Measurements from ENCODE around the gene FREY1. TPM values are rescaled to one million over a fixed set of nuclear protein-coding genes. Genes with fewer than 3 reads are reported as not detected.

FREY1 gene
- not detected for polyA plus RNA-seq (2012; ENCODE audit: missing spikeins)

GRCh38 chr11:45906965-45907611 is at the start of gene FREY1:
Gene FREY1, minus strand, starts transcription at chr11:45907271. Its CDS starts 26 bp downstream, at chr11:45907245.
- TF ChIP-seq POLR2AphosphoS5 (IDR thresholded peaks at IDR 0.05; ENCODE audit: low read depth, low read length) (no peak), POLR2A (IDR thresholded peaks at IDR 0.05; ENCODE audit: low read depth, low read length) (peak; percentile 10; the same call in 1 of the 2 replicates), TAF1 (IDR thresholded peaks at IDR 0.05; ENCODE audit: borderline replicate concordance, low read depth, low read length) (no peak)
- FAIRE-seq (no peak), DNase-seq (ENCODE audit: insufficient read length) (no peak)

- DNase-seq (ENCODE audit: insufficient read length) (no peak), FAIRE-seq (no peak)
- TF ChIP-seq TAF1 (IDR thresholded peaks at IDR 0.05; ENCODE audit: borderline replicate concordance, low read depth, low read length) = no peak
Observed at GRCh38 chr11:45949992-45950407, 42.9 kb upstream of the FREY1 start.

- DNase-seq (ENCODE audit: insufficient read length) = no peak
- no peak for FAIRE-seq
- TF ChIP-seq TAF1 (IDR thresholded peaks at IDR 0.05; ENCODE audit: borderline replicate concordance, low read depth, low read length) (no peak), POLR2AphosphoS5 (IDR thresholded peaks at IDR 0.05; ENCODE audit: low read depth, low read length) (no peak), POLR2A (IDR thresholded peaks at IDR 0.05; ENCODE audit: low read depth, low read length) (no peak)
Observed at GRCh38 chr11:45948356-45948755, 41.3 kb upstream of the FREY1 start.

GRCh38 chr11:45947885-45948284 is 40.8 kb upstream of the FREY1 start:
- TF ChIP-seq POLR2A (IDR thresholded peaks at IDR 0.05; ENCODE audit: low read depth, low read length) (no peak), TAF1 (IDR thresholded peaks at IDR 0.05; ENCODE audit: borderline replicate concordance, low read depth, low read length) (no peak), POLR2AphosphoS5 (IDR thresholded peaks at IDR 0.05; ENCODE audit: low read depth, low read length) (no peak)
- DNase-seq (ENCODE audit: insufficient read length) (no peak), FAIRE-seq (no peak)

GRCh38 chr11:45945397-45945999 is 38.4 kb upstream of the FREY1 start:
- FAIRE-seq (no peak), DNase-seq (ENCODE audit: insufficient read length) (no peak)
- TF ChIP-seq TAF1 (IDR thresholded peaks at IDR 0.05; ENCODE audit: borderline replicate concordance, low read depth, low read length) = no peak
- TF ChIP-seq POLR2AphosphoS5 (IDR thresholded peaks at IDR 0.05; ENCODE audit: low read depth, low read length) = no peak
- no peak for TF ChIP-seq POLR2A (IDR thresholded peaks at IDR 0.05; ENCODE audit: low read depth, low read length)

- DNase-seq (ENCODE audit: insufficient read length) (no peak), FAIRE-seq (no peak)
- TF ChIP-seq POLR2A (IDR thresholded peaks at IDR 0.05; ENCODE audit: low read depth, low read length) (no peak), POLR2AphosphoS5 (IDR thresholded peaks at IDR 0.05; ENCODE audit: low read depth, low read length) (no peak), TAF1 (IDR thresholded peaks at IDR 0.05; ENCODE audit: borderline replicate concordance, low read depth, low read length) (no peak)
Observed at GRCh38 chr11:45942381-45942780, 35.3 kb upstream of the FREY1 start.

GRCh38 chr11:45941285-45941684 is 34.2 kb upstream of the FREY1 start:
- no peak for DNase-seq (ENCODE audit: insufficient read length)
- FAIRE-seq = peak; percentile 60
- TF ChIP-seq POLR2A (IDR thresholded peaks at IDR 0.05; ENCODE audit: low read depth, low read length) (no peak), POLR2AphosphoS5 (IDR thresholded peaks at IDR 0.05; ENCODE audit: low read depth, low read length) (no peak), TAF1 (IDR thresholded peaks at IDR 0.05; ENCODE audit: borderline replicate concordance, low read depth, low read length) (no peak)

GRCh38 chr11:45939836-45940235 is 32.8 kb upstream of the FREY1 start:
- FAIRE-seq (no peak), DNase-seq (ENCODE audit: insufficient read length) (no peak)
- TF ChIP-seq POLR2AphosphoS5 (IDR thresholded peaks at IDR 0.05; ENCODE audit: low read depth, low read length) (no peak), TAF1 (IDR thresholded peaks at IDR 0.05; ENCODE audit: borderline replicate concordance, low read depth, low read length) (no peak), POLR2A (IDR thresholded peaks at IDR 0.05; ENCODE audit: low read depth, low read length) (no peak)

- FAIRE-seq = no peak
- TF ChIP-seq TAF1 (IDR thresholded peaks at IDR 0.05; ENCODE audit: borderline replicate concordance, low read depth, low read length) = no peak
- TF ChIP-seq POLR2AphosphoS5 (IDR thresholded peaks at IDR 0.05; ENCODE audit: low read depth, low read length) = no peak
- no peak for TF ChIP-seq POLR2A (IDR thresholded peaks at IDR 0.05; ENCODE audit: low read depth, low read length)
- no peak for DNase-seq (ENCODE audit: insufficient read length)
Observed at GRCh38 chr11:45937916-45938315, 30.8 kb upstream of the FREY1 start.

- FAIRE-seq = no peak
- TF ChIP-seq TAF1 (IDR thresholded peaks at IDR 0.05; ENCODE audit: borderline replicate concordance, low read depth, low read length) = no peak
- TF ChIP-seq POLR2A (IDR thresholded peaks at IDR 0.05; ENCODE audit: low read depth, low read length) = no peak
- no peak for TF ChIP-seq POLR2AphosphoS5 (IDR thresholded peaks at IDR 0.05; ENCODE audit: low read depth, low read length)
- no peak for DNase-seq (ENCODE audit: insufficient read length)
Observed at GRCh38 chr11:45936511-45937054, 29.5 kb upstream of the FREY1 start.

- FAIRE-seq = peak; percentile 65
- TF ChIP-seq POLR2AphosphoS5 (IDR thresholded peaks at IDR 0.05; ENCODE audit: low read depth, low read length) = no peak
- TF ChIP-seq POLR2A (IDR thresholded peaks at IDR 0.05; ENCODE audit: low read depth, low read length) = no peak
- no peak for TF ChIP-seq TAF1 (IDR thresholded peaks at IDR 0.05; ENCODE audit: borderline replicate concordance, low read depth, low read length)
- no peak for DNase-seq (ENCODE audit: insufficient read length)
Observed at GRCh38 chr11:45935349-45936064, 28.4 kb upstream of the FREY1 start.

Measured in GM12892 (cell line).